Left ventricle myocardium inferior (tissue), 1 donor: ENCODE data around the gene KRTAP29-1. TPM values are rescaled to one million over a fixed set of nuclear protein-coding genes. Genes with fewer than 3 reads are reported as not detected.
"Not testable (repeated sequence)": the region's sequence is repeated elsewhere in the genome, so short reads cannot be mapped to it uniquely, and the experiment has no call there.

Experiments
- DNase-seq: peaks from one replicate; pipeline ENCODE4 v3.0.0-alpha.2; 2020
- H3K27ac ChIP-seq: fragments of 200-600 bp; replicated peaks from 2 replicates; pipeline ENCODE4 v1.8.0; 2021
- H3K27me3 ChIP-seq: fragments of 200-600 bp; 2 replicates; pipeline ENCODE4 v1.8.0; 2021; ENCODE audit warnings: low read depth
- H3K36me3 ChIP-seq: fragments of 200-600 bp; 2 replicates; pipeline ENCODE4 v1.8.0; 2021
- H3K4me1 ChIP-seq: fragments of 200-600 bp; 2 replicates; pipeline ENCODE4 v1.8.0; 2021
- H3K4me3 ChIP-seq: fragments of 200-600 bp; 2 replicates; pipeline ENCODE4 v1.8.0; 2021; ENCODE audit warnings: mild to moderate bottlenecking, moderate library complexity
- H3K9me3 ChIP-seq: fragments of 200-600 bp; replicated peaks from 2 replicates; pipeline ENCODE4 v1.8.0; 2021
- intact Hi-C: fragments of 100-400 bp; cut with micrococcal nuclease; formaldehyde crosslinking; loops from one replicate; pipeline ENCODE4 v1.11.0; 2022
- total RNA-seq: library from RNA; stranded (reverse); fragmentation: NEBNext Ultra II Directional; extraction: Animal tissue kit (Norgen Biotek cat#: 25700); gene quantifications from one replicate; pipeline ENCODE4 v1.2.1, GENCODE V29; 2021
- TF ChIP-seq, protein P1 (sequence below): fragments of 200-600 bp; IDR thresholded peaks from 2 replicates; pipeline ENCODE4 v1.8.0; 2021; ENCODE audit warnings: antibody characterized with exemption, mild to moderate bottlenecking, borderline replicate concordance
- donor health status: DM: no; HTN: yes; CAD: no; lungs with severe emphysema.

KRTAP29-1 gene
- total RNA-seq, 1 donor from 2014 or later, result not detected

- no peaks in the 10 kb centered on the region for H3K4me1 ChIP-seq
- H3K4me3 ChIP-seq, result no peak overlapping the region
- no peak for DNase-seq
- intact Hi-C loops, result no loop called here
- H3K27me3 ChIP-seq, result peaks cover 62% of the 10 kb centered on the region
- TF ChIP-seq, protein P1, sequence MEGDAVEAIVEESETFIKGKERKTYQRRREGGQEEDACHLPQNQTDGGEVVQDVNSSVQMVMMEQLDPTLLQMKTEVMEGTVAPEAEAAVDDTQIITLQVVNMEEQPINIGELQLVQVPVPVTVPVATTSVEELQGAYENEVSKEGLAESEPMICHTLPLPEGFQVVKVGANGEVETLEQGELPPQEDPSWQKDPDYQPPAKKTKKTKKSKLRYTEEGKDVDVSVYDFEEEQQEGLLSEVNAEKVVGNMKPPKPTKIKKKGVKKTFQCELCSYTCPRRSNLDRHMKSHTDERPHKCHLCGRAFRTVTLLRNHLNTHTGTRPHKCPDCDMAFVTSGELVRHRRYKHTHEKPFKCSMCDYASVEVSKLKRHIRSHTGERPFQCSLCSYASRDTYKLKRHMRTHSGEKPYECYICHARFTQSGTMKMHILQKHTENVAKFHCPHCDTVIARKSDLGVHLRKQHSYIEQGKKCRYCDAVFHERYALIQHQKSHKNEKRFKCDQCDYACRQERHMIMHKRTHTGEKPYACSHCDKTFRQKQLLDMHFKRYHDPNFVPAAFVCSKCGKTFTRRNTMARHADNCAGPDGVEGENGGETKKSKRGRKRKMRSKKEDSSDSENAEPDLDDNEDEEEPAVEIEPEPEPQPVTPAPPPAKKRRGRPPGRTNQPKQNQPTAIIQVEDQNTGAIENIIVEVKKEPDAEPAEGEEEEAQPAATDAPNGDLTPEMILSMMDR, result no peak
- peaks cover 6% of the 10 kb centered on the region for H3K9me3 ChIP-seq
- no peak overlapping the region for H3K27ac ChIP-seq
- H3K36me3 ChIP-seq, result no peaks in the 10 kb centered on the region
Observed at GRCh38 chr17:41284043-41284442, 18.6 kb downstream of the KRTAP29-1 start.

DNA sequence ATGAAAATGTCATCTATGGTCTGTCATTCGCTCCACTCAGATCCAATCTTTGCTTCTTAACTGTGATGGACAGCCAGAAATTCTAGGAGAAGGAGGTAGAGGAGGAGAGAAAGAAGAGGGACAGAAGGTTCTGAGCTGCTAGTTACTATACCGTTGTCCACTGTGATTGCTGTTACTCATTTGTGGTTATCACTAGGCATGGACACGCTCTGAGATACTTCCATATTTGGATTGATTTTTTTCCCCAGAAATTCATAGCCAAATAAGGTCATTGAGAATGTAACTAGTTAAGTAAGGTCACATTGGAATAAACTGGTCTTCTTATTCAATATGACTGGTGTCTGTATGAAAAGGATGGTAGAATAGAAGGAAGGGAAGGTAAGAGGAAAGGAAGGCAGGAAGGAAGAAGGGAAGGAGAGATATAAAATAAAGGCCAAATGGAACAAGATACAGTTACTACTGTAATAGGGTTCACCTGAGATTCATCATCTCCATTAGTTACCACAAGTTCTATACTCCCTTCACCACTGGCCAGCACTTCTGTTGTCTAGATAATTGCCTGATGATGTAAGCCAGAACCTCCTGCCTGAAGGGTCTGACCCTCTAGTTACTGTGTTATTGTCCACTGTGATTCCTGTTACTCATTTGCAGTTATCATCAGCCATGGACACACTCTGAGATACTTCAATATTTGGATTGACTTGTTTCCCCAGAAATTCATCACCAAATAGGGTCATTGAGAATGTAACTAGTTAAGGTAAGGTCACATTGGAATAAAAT lies 24.3 kb downstream of the KRTAP29-1 start:
- TF ChIP-seq, protein P1, result no peak
- H3K9me3 ChIP-seq, result peaks cover 6% of the 10 kb centered on the region
- intact Hi-C loops, result no loop called here

DNA sequence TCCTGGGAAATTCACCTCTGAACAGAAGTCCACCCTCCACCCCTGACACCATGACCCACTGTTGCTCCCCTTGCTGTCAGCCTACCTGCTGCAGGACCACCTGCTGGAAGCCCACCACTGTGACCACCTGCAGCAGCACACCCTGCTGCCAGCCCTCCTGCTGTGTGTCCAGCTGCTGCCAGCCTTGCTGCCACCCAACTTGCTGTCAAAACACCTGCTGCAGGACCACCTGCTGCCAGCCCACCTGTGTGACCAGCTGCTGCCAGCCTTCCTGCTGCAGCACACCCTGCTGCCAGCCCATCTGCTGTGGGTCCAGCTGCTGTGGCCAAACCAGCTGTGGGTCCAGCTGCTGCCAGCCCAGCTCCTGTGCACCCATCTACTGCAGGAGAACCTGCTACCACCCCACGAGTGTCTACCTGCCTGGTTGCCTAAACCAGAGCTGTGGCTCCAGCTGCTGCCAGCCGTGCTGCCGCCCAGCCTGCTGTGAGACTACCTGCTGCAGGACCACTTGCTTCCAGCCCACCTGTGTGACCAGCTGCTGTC lies 26.9 kb downstream of the KRTAP29-1 start, which contains the start of gene KRTAP9-7:
Gene KRTAP9-7 (plus strand): TSS at position 51 of the 543 bp plus-strand sequence. CDS start 0 bp downstream, at position 51.
- H3K36me3 ChIP-seq, H3K4me3 ChIP-seq, DNase-seq, H3K27ac ChIP-seq, H3K9me3 ChIP-seq, intact Hi-C loops, H3K4me1 ChIP-seq: not testable (repeated sequence)
- peaks cover 30% of the 10 kb centered on the region for H3K27me3 ChIP-seq

More for the DNA sequence above, 24.3 kb downstream of the KRTAP29-1 start:
- Histone ChIP-seq H3K27ac (no peak overlapping the region), H3K4me3 (no peak overlapping the region), H3K27me3 (peaks cover 50% of the 10 kb centered on the region), H3K36me3 (no peaks in the 10 kb centered on the region), H3K4me1 (no peaks in the 10 kb centered on the region)
- no peak for DNase-seq

GRCh38 chr17:41271858-41272257 lies 30.8 kb downstream of the KRTAP29-1 start:
- Histone ChIP-seq H3K27ac (no peak overlapping the region), H3K4me3 (no peak overlapping the region), H3K4me1 (no peaks in the 10 kb centered on the region), H3K27me3 (peaks cover 12% of the 10 kb centered on the region), H3K36me3 (no peaks in the 10 kb centered on the region), H3K9me3 (no peaks in the 10 kb centered on the region)
- no peak for DNase-seq
- TF ChIP-seq, protein P1, result no peak
- intact Hi-C loops, result no loop called here

DNA sequence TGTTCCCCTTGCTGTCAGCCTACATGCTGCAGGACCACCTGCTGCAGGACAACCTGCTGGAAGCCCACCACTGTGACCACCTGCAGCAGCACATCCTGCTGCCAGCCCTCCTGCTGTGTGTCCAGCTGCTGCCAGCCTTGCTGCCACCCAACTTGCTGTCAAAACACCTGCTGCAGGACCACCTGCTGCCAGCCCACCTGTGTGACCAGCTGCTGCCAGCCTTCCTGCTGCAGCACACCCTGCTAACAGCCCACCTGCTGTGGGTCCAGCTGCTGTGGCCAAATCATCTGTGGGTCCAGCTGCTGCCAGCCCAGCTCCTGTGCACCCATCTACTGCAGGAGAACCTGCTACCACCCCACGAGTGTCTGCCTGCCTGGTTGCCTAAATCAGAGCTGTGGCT lies 31.3 kb downstream of the KRTAP29-1 start:
- H3K9me3 ChIP-seq, H3K4me3 ChIP-seq, H3K27ac ChIP-seq, H3K4me1 ChIP-seq, DNase-seq, H3K36me3 ChIP-seq, H3K27me3 ChIP-seq, intact Hi-C loops: not testable (repeated sequence)

GRCh38 chr17:41267711-41268110 lies 34.9 kb downstream of the KRTAP29-1 start:
- intact Hi-C loops, result no loop called here
- H3K27ac ChIP-seq, result no peak overlapping the region
- no peaks in the 10 kb centered on the region for H3K4me1 ChIP-seq
- DNase-seq, result no peak
- no peak overlapping the region for H3K4me3 ChIP-seq
- H3K36me3 ChIP-seq, result no peaks in the 10 kb centered on the region
- peaks cover 17% of the 10 kb centered on the region for H3K27me3 ChIP-seq
- H3K9me3 ChIP-seq, result no peaks in the 10 kb centered on the region
- TF ChIP-seq, protein P1, result no peak
